HG03039 (cell line): Measurements from ENCODE around the gene SYT8.

Source experiments
- ATAC-seq: cut with Tn5 transposase; IDR thresholded peaks from one replicate; pipeline ENCODE4 v1.9.1; 2021; ENCODE audit warnings: mild to moderate bottlenecking, moderate library complexity; ENCODE audit not compliant: unreplicated experiment

Gene SYT8

GRCh38 chr11:1857064-1857463, 22.3 kb downstream of the SYT8 start:
- no peak for ATAC-seq

- no peak for ATAC-seq
Measured at GRCh38 chr11:1858154-1858553, 23.4 kb downstream of the SYT8 start.

- no peak for ATAC-seq
Measured at GRCh38 chr11:1858576-1858975, 23.8 kb downstream of the SYT8 start.

GRCh38 chr11:1859004-1859403, 24.2 kb downstream of the SYT8 start:
- no peak for ATAC-seq

- no peak for ATAC-seq
Measured at GRCh38 chr11:1860108-1860507, 25.3 kb downstream of the SYT8 start.

GRCh38 chr11:1861435-1862411, 26.9 kb downstream of the SYT8 start:
- ATAC-seq: no peak

GRCh38 chr11:1862588-1863351, 28.0 kb downstream of the SYT8 start:
- ATAC-seq: no peak

GRCh38 chr11:1863352-1864216, 28.8 kb downstream of the SYT8 start:
- no peak for ATAC-seq

GRCh38 chr11:1864231-1864630, 29.4 kb downstream of the SYT8 start:
- no peak for ATAC-seq

- no peak for ATAC-seq
Measured at GRCh38 chr11:1864831-1865665, 30.3 kb downstream of the SYT8 start.

GRCh38 chr11:1866226-1866625, 31.4 kb downstream of the SYT8 start:
- no peak for ATAC-seq

- no peak for ATAC-seq
Measured at GRCh38 chr11:1866776-1867175, 32.0 kb downstream of the SYT8 start.

- ATAC-seq: no peak
Measured at GRCh38 chr11:1867381-1867780, 32.6 kb downstream of the SYT8 start.

GRCh38 chr11:1868056-1868635, 33.4 kb downstream of the SYT8 start:
- ATAC-seq: no peak

- no peak for ATAC-seq
Measured at GRCh38 chr11:1868636-1869291, 34.0 kb downstream of the SYT8 start.

GRCh38 chr11:1869427-1870325, 34.9 kb downstream of the SYT8 start:
- ATAC-seq: no peak

- ATAC-seq: no peak
Measured at GRCh38 chr11:1870326-1870696, 35.5 kb downstream of the SYT8 start.
